Adrenal gland (tissue), 5 donors: ENCODE results near the gene NDUFB7.

Source experiments
- CTCF ChIP-seq, 6 experiments: fragments of 450-650 bp in 4 of 6; fragments of 200-600 bp in 2 of 6; sonication (generic) in 1 of 6; IDR thresholded peaks; 1 replicate in 5 of 6; 2 replicates in 1 of 6; pipeline versions ENCODE4 v1.5.1 to v1.8.0; 2016 to 2021; ENCODE audit warnings: antibody characterized with exemption in 6 of 6, mild to moderate bottlenecking in 2 of 6, moderate library complexity in 1 of 6
- POLR2A ChIP-seq, 2 donors: fragments of 450-650 bp; IDR thresholded peaks; one replicate each; pipeline ENCODE4 v1.6.1; 2017; ENCODE audit warnings: antibody characterized with exemption in 2 of 2, mild to moderate bottlenecking in 2 of 2, moderate library complexity in 1 of 2
- donor health status: DM: no; HTN: no; CAD: no.

DNA sequence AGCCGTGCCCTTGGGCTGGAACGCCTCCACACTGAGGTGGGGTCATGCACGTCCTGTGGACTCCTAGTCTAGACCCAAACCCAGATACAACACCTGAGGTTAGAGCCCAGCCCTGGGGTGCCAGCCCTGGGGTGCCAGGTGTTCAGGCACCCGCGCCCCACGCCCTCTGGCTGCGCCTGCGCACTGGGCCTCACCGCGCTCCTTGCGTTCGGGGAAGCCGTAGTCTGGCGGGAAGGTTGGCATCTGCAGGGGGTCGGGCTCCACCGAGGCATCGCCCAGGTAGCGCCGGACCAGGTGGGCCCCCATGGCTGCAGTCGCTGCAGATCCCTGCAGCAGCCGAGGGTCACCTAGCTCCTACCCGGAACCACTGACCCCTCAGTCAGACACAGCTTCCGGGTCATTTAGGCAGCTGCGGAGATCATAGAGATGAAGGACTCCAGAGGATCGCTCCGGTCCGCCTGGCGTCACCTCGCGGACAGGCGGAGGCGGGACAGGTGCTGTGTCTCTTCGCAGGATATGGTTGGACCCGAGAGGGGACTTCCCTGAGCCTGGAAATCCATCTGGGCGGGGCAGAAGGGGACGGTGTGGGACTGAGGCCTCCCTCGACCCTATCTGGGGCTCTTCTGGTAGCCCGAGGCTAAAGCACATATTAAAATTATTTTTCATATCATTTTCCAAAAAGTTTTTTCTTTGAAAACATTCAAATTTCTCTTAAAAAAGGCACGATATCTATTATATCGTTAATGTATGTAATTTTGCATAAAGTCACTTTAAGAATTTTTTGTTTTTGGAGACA is at the start of gene NDUFB7:
- TF ChIP-seq CTCF (IDR thresholded peaks at IDR 0.05) (peak; percentile 58 to 67 (median 65)), POLR2A (IDR thresholded peaks at IDR 0.05) (peak in 1 of 2 donors; percentile 49)
